Left lung (tissue), 10 donors: ENCODE data around the gene SPTBN1. TPM values are rescaled to one million over a fixed set of nuclear protein-coding genes. Genes with fewer than 3 reads are reported as not detected.

Experiments
- ATAC-seq: fragments of 200-7000 bp; cut with Tn5 transposase; one replicate; pipeline ENCODE4 v1.9.1; 2020; ENCODE audit warnings: moderate library complexity
- DNase-seq, 4 donors: peaks; one replicate each; pipeline ENCODE4 v3.0.0-alpha.2; 2013 to 2020
- H3K27ac ChIP-seq, 2 donors: fragments of 200-600 bp; sonication (generic) in 1 of 2; one replicate each; pipeline versions ENCODE4 v1.5.0 to v1.8.0; 2020 to 2021
- H3K27me3 ChIP-seq, 2 donors: fragments of 200-600 bp; sonication (generic) in 1 of 2; one replicate each; pipeline versions ENCODE4 v1.5.0 to v1.8.0; 2020 to 2021
- H3K36me3 ChIP-seq, 2 donors: fragments of 200-600 bp; sonication (generic) in 1 of 2; one replicate each; pipeline versions ENCODE4 v1.5.0 to v1.8.0; 2020 to 2021
- H3K4me1 ChIP-seq, 2 donors: fragments of 200-600 bp; one replicate each; pipeline ENCODE4 v1.8.0; 2021
- H3K4me3 ChIP-seq, 2 donors: fragments of 200-600 bp; sonication (generic) in 1 of 2; one replicate each; pipeline versions ENCODE4 v1.5.0 to v1.8.0; 2020 to 2021; ENCODE audit warnings: mild to moderate bottlenecking in 1 of 2
- H3K9me3 ChIP-seq, 2 donors: fragments of 200-600 bp; sonication (generic) in 1 of 2; one replicate each; pipeline versions ENCODE4 v1.5.0 to v1.8.0; 2020 to 2021
- intact Hi-C, 2 donors: fragments of 100-400 bp; cut with DNase I; formaldehyde crosslinking; loops; one replicate each; pipeline versions ENCODE4 v1.11.2 to v1.14.2; 2022
- polyA plus RNA-seq, 6 donors: library from polyadenylated mRNA; unstranded; fragments of 120-200 nt; gene quantifications; one replicate each; pipeline ENCODE4 v1.2.1, GENCODE V29; 2013; ENCODE audit not compliant: insufficient read length in 6 of 6
- total RNA-seq, 2 donors: library from RNA; stranded (reverse); fragmentation: NEBNext Ultra II Directional; extraction: Animal tissue kit (Norgen Biotek cat#: 25700); gene quantifications; one replicate each; pipeline ENCODE4 v1.2.1, GENCODE V29; 2021
- TF ChIP-seq, protein P1 (sequence below), 2 donors: fragments of 200-600 bp; sonication (generic) in 1 of 2; IDR thresholded peaks; one replicate each; pipeline versions ENCODE4 v1.5.0 to v1.8.0; 2021; ENCODE audit warnings: antibody characterized with exemption in 2 of 2
- donor health status: DM: no; HTN: yes; CAD: no.
- donor health status: DM: no; HTN: no; CAD: no.

Gene SPTBN1
- total and polyA plus RNA-seq, 8 donors = 441 to 578 (median 543) TPM

- ATAC-seq (peak; percentile 28), DNase-seq (no peak)
- peak overlapping the region; percentile 41 to 63 for H3K4me3 ChIP-seq
- no peaks in the 10 kb centered on the region for H3K27me3 ChIP-seq
- intact Hi-C loops = no loop called here
- no peaks in the 10 kb centered on the region for H3K36me3 ChIP-seq
- TF ChIP-seq, protein P1, sequence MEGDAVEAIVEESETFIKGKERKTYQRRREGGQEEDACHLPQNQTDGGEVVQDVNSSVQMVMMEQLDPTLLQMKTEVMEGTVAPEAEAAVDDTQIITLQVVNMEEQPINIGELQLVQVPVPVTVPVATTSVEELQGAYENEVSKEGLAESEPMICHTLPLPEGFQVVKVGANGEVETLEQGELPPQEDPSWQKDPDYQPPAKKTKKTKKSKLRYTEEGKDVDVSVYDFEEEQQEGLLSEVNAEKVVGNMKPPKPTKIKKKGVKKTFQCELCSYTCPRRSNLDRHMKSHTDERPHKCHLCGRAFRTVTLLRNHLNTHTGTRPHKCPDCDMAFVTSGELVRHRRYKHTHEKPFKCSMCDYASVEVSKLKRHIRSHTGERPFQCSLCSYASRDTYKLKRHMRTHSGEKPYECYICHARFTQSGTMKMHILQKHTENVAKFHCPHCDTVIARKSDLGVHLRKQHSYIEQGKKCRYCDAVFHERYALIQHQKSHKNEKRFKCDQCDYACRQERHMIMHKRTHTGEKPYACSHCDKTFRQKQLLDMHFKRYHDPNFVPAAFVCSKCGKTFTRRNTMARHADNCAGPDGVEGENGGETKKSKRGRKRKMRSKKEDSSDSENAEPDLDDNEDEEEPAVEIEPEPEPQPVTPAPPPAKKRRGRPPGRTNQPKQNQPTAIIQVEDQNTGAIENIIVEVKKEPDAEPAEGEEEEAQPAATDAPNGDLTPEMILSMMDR (IDR thresholded peaks at IDR 0.05) = no peak
- H3K9me3 ChIP-seq = no peaks in the 10 kb centered on the region
- H3K4me1 ChIP-seq = peaks cover 35 to 70% of the 10 kb centered on the region in 2 donors
- H3K27ac ChIP-seq = peak overlapping the region; percentile 87 to 97
Measured at GRCh38 chr2:54559006-54559445, 102.9 kb downstream of the SPTBN1 start.

- Histone ChIP-seq H3K9me3 (no peaks in the 10 kb centered on the region), H3K4me3 (peak overlapping the region; percentile 41 to 63), H3K27ac (peak overlapping the region; percentile 87 to 97), H3K4me1 (peaks cover 35 to 75% of the 10 kb centered on the region in 2 donors), H3K27me3 (no peaks in the 10 kb centered on the region), H3K36me3 (no peaks in the 10 kb centered on the region)
- intact Hi-C loops = no loop called here
- TF ChIP-seq, protein P1 (IDR thresholded peaks at IDR 0.05) = no peak
- DNase-seq = peak in 3 of 4 donors; percentile 74 to 81 (median 77)
- peak; percentile 35 for ATAC-seq
Measured at GRCh38 chr2:54559593-54560145, 103.5 kb downstream of the SPTBN1 start.

- ATAC-seq (peak; percentile 30), DNase-seq (peak in 2 of 4 donors; percentile 57 to 79)
- H3K4me1 ChIP-seq = peaks cover 35 to 75% of the 10 kb centered on the region in 2 donors
- no peaks in the 10 kb centered on the region for H3K36me3 ChIP-seq
- H3K4me3 ChIP-seq = peak overlapping the region; percentile 41 to 63
- TF ChIP-seq, protein P1 (IDR thresholded peaks at IDR 0.05) = no peak
- H3K27me3 ChIP-seq = no peaks in the 10 kb centered on the region
- intact Hi-C loops = no loop called here
- H3K9me3 ChIP-seq = no peaks in the 10 kb centered on the region
- H3K27ac ChIP-seq = peak overlapping the region; percentile 87 to 97
Measured at GRCh38 chr2:54560146-54560881, 104.2 kb downstream of the SPTBN1 start.

DNA sequence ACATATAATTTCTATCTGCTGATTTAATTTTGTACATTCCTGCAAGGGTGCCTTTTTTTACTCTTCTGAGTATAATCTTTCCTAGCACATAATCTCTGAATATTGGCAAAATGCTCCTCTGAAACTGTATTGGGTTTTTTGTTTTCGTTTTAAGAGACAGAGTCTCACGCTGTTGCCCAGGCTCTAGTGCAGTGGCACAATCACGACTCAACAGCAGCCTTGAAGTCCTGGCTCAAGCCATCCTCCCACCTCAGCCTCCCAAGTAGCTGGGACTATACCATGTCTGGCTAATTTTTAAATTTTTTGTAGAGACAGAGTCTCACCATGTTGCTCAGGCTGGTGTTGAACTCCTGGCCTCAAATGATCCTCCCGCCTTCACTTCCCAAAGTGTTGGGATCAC is 104.9 kb downstream of the SPTBN1 start:
- Histone ChIP-seq H3K4me3 (peak overlapping the region; percentile 41 to 63), H3K9me3 (no peaks in the 10 kb centered on the region), H3K27ac (peak overlapping the region; percentile 87 to 97), H3K36me3 (no peaks in the 10 kb centered on the region), H3K27me3 (no peaks in the 10 kb centered on the region), H3K4me1 (peaks cover 29 to 75% of the 10 kb centered on the region in 2 donors)
- TF ChIP-seq, protein P1 (IDR thresholded peaks at IDR 0.05) = no peak
- ATAC-seq = no peak
- intact Hi-C loops = no loop called here
- no peak for DNase-seq

DNA sequence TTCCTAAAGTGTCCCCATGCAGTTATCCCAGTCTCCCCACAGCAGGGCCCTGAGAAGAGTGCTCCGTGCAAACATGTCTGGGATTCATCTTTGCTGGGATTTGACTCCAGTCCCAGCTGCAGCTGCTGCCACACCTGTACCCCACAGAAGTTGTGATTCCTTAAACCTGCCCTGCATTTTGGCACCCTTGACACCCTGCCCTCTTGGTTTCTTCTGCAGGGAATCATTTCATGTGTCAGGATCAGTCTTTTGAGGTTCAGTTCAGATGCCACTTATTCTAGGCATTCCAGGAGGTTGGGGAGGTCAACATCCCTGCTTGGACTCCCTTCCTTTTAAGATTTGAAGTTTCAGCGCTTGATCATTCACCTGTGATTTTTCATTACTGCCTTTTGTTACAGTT is 108.3 kb downstream of the SPTBN1 start:
- peaks cover 9 to 69% of the 10 kb centered on the region in 2 donors for H3K4me1 ChIP-seq
- intact Hi-C loops = no loop called here
- DNase-seq (no peak), ATAC-seq (no peak)
- H3K4me3 ChIP-seq = no peak overlapping the region
- no peaks in the 10 kb centered on the region for H3K27me3 ChIP-seq
- no peak overlapping the region for H3K27ac ChIP-seq
- TF ChIP-seq, protein P1 (IDR thresholded peaks at IDR 0.05) = no peak
- H3K36me3 ChIP-seq = no peaks in the 10 kb centered on the region
- H3K9me3 ChIP-seq = no peaks in the 10 kb centered on the region
